MM.1S (cell line): ENCODE results near the gene CNGB1.
"Not testable (repeated sequence)": the region's sequence is repeated elsewhere in the genome, so short reads cannot be mapped to it uniquely, and the experiment has no call there.

Experiments
- DNase-seq: peaks from one replicate; pipeline ENCODE4 v3.0.0-alpha.2; 2015
- H2AFZ ChIP-seq: fragments of 300-600 bp; sonication (generic); 2 replicates; pipeline ENCODE4 v1.6.0; 2016; ENCODE audit warnings: antibody characterized with exemption, low read length
- H3F3A ChIP-seq: fragments of 300-600 bp; sonication (generic); 2 replicates; pipeline ENCODE4 v1.6.1; 2016; ENCODE audit warnings: mild to moderate bottlenecking, antibody characterized with exemption, low read length, moderate library complexity, mixed read lengths; ENCODE audit not compliant: insufficient read depth
- H3K27ac ChIP-seq: fragments of 300-600 bp; sonication (generic); 2 replicates; pipeline ENCODE4 v1.5.1; 2016; ENCODE audit warnings: mild to moderate bottlenecking, low read length
- H3K27me3 ChIP-seq: fragments of 300-600 bp; sonication (generic); replicated peaks from 2 replicates; pipeline ENCODE4 v1.6.0; 2016; ENCODE audit warnings: low read length; ENCODE audit not compliant: insufficient read depth
- H3K36me3 ChIP-seq: fragments of 300-600 bp; sonication (generic); replicated peaks from 2 replicates; pipeline ENCODE4 v1.6.1; 2016; ENCODE audit warnings: mild to moderate bottlenecking, low read length, mixed read lengths; ENCODE audit not compliant: insufficient read depth
- H3K4me1 ChIP-seq: fragments of 300-600 bp; sonication (generic); 2 replicates; pipeline ENCODE4 v1.6.1; 2016; ENCODE audit warnings: low read length, mixed read lengths
- H3K4me2 ChIP-seq: fragments of 300-600 bp; sonication (generic); 2 replicates; pipeline ENCODE4 v1.6.0; 2016; ENCODE audit warnings: low read depth, low read length
- H3K4me3 ChIP-seq: fragments of 300-600 bp; sonication (generic); 2 replicates; pipeline ENCODE4 v1.5.1; 2016; ENCODE audit warnings: low read length, mixed read lengths
- H3K79me2 ChIP-seq: fragments of 300-600 bp; sonication (generic); 2 replicates; pipeline ENCODE4 v1.6.1; 2016; ENCODE audit warnings: mixed run types, low read length, mixed read lengths
- H3K9ac ChIP-seq: fragments of 300-600 bp; sonication (generic); 2 replicates; pipeline ENCODE4 v1.6.1; 2016; ENCODE audit warnings: low read length, mixed read lengths
- H3K9me2 ChIP-seq: fragments of 300-600 bp; sonication (generic); replicated peaks from 2 replicates; pipeline ENCODE4 v1.6.1; 2016; ENCODE audit warnings: mild to moderate bottlenecking, low read length, mixed read lengths; ENCODE audit not compliant: insufficient read depth
- H3K9me3 ChIP-seq: fragments of 300-600 bp; sonication (generic); replicated peaks from 2 replicates; pipeline ENCODE4 v1.6.1; 2016; ENCODE audit warnings: mild to moderate bottlenecking, low read length, mixed read lengths; ENCODE audit not compliant: insufficient read depth
- H4K20me1 ChIP-seq: fragments of 300-600 bp; sonication (generic); 2 replicates; pipeline ENCODE4 v1.6.1; 2016; ENCODE audit warnings: mild to moderate bottlenecking, low read length, moderate library complexity, mixed read lengths; ENCODE audit not compliant: insufficient read depth
- EZH2 ChIP-seq: fragments of 300-600 bp; sonication (generic); optimal IDR thresholded peaks from 2 replicates; pipeline ENCODE3; 2017; ENCODE audit warnings: low read depth, mild to moderate bottlenecking, antibody characterized with exemption, low read length, mixed read lengths
- EZH2phosphoT487 ChIP-seq: fragments of 300-600 bp; sonication (generic); IDR thresholded peaks from 2 replicates; pipeline ENCODE4 v1.6.1; 2018; ENCODE audit warnings: antibody characterized with exemption, low read length
- TF ChIP-seq, protein P1 (sequence below): fragments of 300-600 bp; sonication (generic); IDR thresholded peaks from 2 replicates; pipeline ENCODE4 v1.5.1; 2016; ENCODE audit warnings: antibody characterized with exemption, low read length, mixed read lengths

CNGB1 gene

DNA sequence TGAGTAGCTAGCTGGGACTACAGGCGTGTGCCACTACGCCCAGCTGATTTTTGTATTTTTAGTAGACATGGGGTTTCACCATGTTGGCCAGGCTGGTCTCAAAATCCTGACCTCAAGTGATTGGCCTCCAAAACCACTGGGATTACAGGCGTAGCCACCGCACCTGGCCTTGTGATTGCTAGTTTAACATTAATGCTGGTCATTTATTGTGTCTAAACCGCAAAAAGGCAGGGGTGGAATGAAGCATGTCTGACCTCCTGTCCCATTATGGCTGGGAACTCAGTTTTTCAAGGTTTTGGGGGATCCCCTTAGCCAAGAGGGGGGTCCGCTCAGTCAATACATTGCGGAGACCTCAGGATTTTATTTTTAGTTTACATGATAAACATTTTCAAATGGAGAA, 10.7 kb upstream of the CNGB1 start:
- no peaks in the 10 kb centered on the region for H3K9me2 ChIP-seq
- H3K9ac ChIP-seq = no peak overlapping the region
- no peaks in the 10 kb centered on the region for H3K4me1 ChIP-seq
- H3F3A ChIP-seq = no peaks in the 10 kb centered on the region
- H3K27me3 ChIP-seq = no peaks in the 10 kb centered on the region
- no peaks in the 10 kb centered on the region for H3K79me2 ChIP-seq
- no peaks in the 10 kb centered on the region for H4K20me1 ChIP-seq
- TF ChIP-seq, protein P1, sequence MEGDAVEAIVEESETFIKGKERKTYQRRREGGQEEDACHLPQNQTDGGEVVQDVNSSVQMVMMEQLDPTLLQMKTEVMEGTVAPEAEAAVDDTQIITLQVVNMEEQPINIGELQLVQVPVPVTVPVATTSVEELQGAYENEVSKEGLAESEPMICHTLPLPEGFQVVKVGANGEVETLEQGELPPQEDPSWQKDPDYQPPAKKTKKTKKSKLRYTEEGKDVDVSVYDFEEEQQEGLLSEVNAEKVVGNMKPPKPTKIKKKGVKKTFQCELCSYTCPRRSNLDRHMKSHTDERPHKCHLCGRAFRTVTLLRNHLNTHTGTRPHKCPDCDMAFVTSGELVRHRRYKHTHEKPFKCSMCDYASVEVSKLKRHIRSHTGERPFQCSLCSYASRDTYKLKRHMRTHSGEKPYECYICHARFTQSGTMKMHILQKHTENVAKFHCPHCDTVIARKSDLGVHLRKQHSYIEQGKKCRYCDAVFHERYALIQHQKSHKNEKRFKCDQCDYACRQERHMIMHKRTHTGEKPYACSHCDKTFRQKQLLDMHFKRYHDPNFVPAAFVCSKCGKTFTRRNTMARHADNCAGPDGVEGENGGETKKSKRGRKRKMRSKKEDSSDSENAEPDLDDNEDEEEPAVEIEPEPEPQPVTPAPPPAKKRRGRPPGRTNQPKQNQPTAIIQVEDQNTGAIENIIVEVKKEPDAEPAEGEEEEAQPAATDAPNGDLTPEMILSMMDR = no peak
- no peak for TF ChIP-seq EZH2
- TF ChIP-seq EZH2phosphoT487 = no peak
- no peak overlapping the region for H3K27ac ChIP-seq
- DNase-seq = no peak
- H3K4me3 ChIP-seq = no peak overlapping the region
- no peaks in the 10 kb centered on the region for H3K36me3 ChIP-seq
- no peak overlapping the region for H2AFZ ChIP-seq
- no peaks in the 10 kb centered on the region for H3K9me3 ChIP-seq
- H3K4me2 ChIP-seq = no peak overlapping the region

DNA sequence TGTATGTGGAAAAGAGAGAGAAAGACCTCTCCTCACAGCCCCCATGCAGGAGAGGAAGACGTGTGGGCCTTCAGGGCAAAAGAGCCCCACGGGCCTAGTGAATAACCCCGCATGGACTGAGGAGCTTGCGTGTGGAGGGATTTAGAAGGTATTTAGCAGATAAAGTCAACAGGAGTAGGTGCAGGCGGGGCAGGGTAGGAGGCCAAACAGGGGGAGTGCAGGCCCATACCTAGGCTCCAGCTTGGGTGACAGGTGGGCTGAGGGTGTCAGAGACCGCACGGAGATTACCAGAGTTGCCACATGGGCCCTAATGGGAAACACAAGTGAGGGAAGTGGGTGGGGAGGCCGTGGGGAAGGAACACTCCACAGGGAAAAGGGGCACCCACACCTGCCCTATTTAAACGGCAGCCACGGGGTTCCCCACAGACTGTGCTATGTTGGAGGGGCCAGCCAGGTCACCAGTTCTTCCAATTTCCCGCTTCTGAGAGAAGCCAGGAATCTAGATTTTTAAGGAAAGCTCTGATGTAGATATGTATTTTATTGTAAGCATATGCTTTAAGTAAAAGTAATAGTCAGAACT, 8.2 kb upstream of the CNGB1 start:
- TF ChIP-seq EZH2phosphoT487 (no peak), EZH2 (no peak)
- TF ChIP-seq, protein P1 = no peak
- no peaks in the 10 kb centered on the region for H3K27me3 ChIP-seq
- no peak overlapping the region for H3K27ac ChIP-seq
- no peaks in the 10 kb centered on the region for H3K36me3 ChIP-seq
- no peaks in the 10 kb centered on the region for H4K20me1 ChIP-seq
- no peaks in the 10 kb centered on the region for H3K9me3 ChIP-seq
- no peak for DNase-seq
- H3K4me2 ChIP-seq = no peak overlapping the region
- no peak overlapping the region for H3K9ac ChIP-seq
- no peaks in the 10 kb centered on the region for H3F3A ChIP-seq
- no peaks in the 10 kb centered on the region for H3K9me2 ChIP-seq
- H3K4me1 ChIP-seq = no peaks in the 10 kb centered on the region
- H2AFZ ChIP-seq = no peak overlapping the region
- no peaks in the 10 kb centered on the region for H3K79me2 ChIP-seq
- H3K4me3 ChIP-seq = no peak overlapping the region

DNA sequence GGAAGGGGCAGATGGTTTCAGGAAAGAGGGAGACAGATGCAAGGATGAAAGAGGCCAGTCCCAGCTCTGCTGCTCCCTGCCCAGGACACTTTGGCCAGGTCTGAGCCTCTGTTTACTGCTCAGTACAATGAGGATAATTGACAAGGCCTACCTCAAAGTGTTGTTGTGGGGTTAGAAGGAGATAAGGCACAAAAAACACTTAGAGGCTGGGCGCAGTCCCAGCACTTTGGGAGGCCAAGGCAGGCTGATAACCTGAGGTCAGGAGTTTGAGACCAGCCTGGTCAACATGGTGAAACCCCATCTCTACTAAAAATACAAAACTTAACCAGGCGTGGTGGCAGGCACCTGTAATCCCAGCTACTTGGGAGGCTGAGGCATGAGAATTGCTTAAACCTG, 7.1 kb upstream of the CNGB1 start:
- H3K9ac ChIP-seq, DNase-seq, H3K4me3 ChIP-seq, H3K9me3 ChIP-seq, H3K27me3 ChIP-seq, H3F3A ChIP-seq, H2AFZ ChIP-seq, H4K20me1 ChIP-seq, H3K9me2 ChIP-seq, H3K27ac ChIP-seq, H3K36me3 ChIP-seq, H3K4me2 ChIP-seq, H3K4me1 ChIP-seq, H3K79me2 ChIP-seq: not testable (repeated sequence)

DNA sequence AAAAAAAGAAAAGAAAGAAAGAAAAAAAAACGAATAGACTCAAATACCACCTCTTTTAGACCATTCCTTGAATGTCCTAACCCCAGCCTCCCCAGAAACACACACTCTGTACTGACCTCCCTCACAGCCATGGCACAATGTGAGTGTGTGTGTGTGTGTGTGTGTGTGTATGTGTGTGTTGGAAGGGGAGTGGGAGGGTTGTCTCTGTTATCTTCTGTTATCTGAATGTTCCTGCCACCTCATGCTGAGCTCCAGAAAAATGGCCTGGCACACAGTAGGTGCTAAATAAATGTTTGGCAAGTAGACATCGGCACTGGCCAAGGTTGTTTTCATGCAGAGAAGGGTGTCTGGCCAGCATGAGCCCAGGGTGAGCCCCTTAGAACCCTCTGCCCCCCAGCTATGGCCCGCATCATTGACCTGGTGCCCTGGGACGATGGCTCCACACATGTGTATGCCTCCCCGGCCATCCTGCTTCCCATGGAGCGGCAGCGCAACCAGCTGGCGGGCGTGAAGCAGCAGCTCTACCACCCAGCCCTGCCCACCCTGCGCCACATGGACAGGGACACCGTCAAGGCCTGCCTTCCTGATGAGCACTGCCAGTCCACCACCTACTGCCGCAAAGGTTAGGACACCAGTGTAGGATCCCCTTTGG, 6.6 kb upstream of the CNGB1 start:
- H3K9me2 ChIP-seq = no peaks in the 10 kb centered on the region
- DNase-seq = no peak
- H3F3A ChIP-seq = no peaks in the 10 kb centered on the region
- no peak overlapping the region for H3K9ac ChIP-seq
- H3K4me2 ChIP-seq = no peak overlapping the region
- no peaks in the 10 kb centered on the region for H3K79me2 ChIP-seq
- no peaks in the 10 kb centered on the region for H3K9me3 ChIP-seq
- no peaks in the 10 kb centered on the region for H3K4me1 ChIP-seq
- no peaks in the 10 kb centered on the region for H4K20me1 ChIP-seq
- no peak for TF ChIP-seq EZH2
- TF ChIP-seq, protein P1 = no peak
- no peaks in the 10 kb centered on the region for H3K36me3 ChIP-seq
- H3K27ac ChIP-seq = no peak overlapping the region
- H3K4me3 ChIP-seq = no peak overlapping the region
- H2AFZ ChIP-seq = no peak overlapping the region
- H3K27me3 ChIP-seq = no peaks in the 10 kb centered on the region
